Stimulated activated CD4-positive, alpha-beta T cell treated with anti-CD3 and anti-CD28 coated beads, Interleukin-1b, Interleukin-23, amount 100 ng/mL, for 4 hours (primary cell): ENCODE results near the gene TAT.

Experiments used
- DNase-seq, 2 donors: peaks; one replicate each; pipeline ENCODE4 v3.0.0-alpha.2; 2020; ENCODE audit warnings: low read depth in 2 of 2

The TAT gene

GRCh38 chr16:71537643-71538042, 39.2 kb downstream of the TAT start:
- peak in 1 of 2 donors; percentile 16 for DNase-seq

DNA sequence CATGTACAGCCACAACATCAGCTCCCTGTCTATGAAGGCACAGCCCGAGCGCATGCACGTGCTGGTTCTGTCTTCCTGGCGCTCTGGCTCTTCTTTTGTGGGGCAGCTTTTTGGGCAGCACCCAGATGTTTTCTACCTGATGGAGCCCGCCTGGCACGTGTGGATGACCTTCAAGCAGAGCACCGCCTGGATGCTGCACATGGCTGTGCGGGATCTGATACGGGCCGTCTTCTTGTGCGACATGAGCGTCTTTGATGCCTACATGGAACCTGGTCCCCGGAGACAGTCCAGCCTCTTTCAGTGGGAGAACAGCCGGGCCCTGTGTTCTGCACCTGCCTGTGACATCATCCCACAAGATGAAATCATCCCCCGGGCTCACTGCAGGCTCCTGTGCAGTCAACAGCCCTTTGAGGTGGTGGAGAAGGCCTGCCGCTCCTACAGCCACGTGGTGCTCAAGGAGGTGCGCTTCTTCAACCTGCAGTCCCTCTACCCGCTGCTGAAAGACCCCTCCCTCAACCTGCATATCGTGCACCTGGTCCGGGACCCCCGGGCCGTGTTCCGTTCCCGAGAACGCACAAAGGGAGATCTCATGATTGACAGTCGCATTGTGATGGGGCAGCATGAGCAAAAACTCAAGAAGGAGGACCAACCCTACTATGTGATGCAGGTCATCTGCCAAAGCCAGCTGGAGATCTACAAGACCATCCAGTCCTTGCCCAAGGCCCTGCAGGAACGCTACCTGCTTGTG, 40.0 kb downstream of the TAT start:
- DNase-seq: no peak

GRCh38 chr16:71532366-71532765, 44.5 kb downstream of the TAT start:
- DNase-seq: no peak

- DNase-seq: no peak
Measured at GRCh38 chr16:71528863-71529262, 48.0 kb downstream of the TAT start.

GRCh38 chr16:71528257-71528656, 48.6 kb downstream of the TAT start:
- no peak for DNase-seq

DNA sequence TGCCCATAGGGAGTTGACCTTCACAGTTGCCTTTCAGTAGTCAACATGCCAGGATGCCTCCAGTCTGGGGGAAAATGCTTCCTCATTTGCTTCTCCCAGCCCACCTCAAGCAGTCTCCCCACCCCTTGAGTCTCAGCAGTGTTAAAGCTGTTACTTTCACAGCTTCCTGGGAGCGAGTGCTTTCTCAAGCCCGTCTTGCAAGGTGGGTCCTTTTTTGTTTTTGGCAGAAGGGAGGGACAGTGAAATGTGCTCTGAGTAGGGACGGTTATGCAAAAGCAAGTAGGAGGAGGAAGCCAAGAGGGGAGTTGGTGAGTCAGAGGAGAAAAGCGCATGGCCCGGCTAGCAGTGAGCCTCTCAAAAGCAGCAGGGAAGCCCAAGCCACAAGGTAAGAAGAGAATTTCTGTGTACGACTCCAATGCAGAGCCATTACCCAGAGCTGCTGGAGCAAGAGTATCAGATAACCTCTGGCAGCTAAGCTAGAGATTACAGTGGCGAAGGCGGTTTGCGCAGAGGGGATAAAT, 50.7 kb downstream of the TAT start, which contains the start of gene CHST4:
TSS of gene CHST4 (plus strand) at position 316 of the 521 bp plus-strand sequence. CDS start 10,252 bp downstream, outside the sequence.
- DNase-seq: no peak

GRCh38 chr16:71524566-71525553, 52.0 kb downstream of the TAT start:
- no peak for DNase-seq

DNA sequence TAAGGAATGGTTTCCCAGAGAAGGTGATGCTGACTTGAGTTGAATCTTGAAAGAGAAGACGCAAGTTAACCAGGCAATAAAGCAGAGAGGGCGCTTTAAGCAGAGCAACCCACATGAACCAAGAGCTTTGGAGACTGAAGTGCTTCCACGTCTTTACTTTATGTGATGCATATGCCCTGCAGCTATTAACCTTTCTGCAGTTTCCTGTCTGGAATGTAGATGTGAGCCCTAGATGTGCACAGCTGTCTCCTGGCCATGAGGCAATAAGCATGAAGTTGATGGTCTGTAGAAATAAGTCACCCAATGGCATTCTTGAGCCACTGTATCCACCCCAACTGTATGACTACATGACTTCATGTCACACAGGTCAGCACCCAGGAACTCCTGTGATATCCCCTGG, 56.3 kb downstream of the TAT start:
- no peak for DNase-seq
